ENCODE measurements around the gene WSB2. TPM values are rescaled to one million over a fixed set of nuclear protein-coding genes. Genes with fewer than 3 reads are reported as not detected.
A peak's percentile ranks its signal among the peaks of the same experiment; 100 is the strongest.

Gene WSB2
- total and polyA plus RNA-seq, 12 donors = 50.0 to 201 (median 106) TPM

- TF ChIP-seq, protein P1, sequence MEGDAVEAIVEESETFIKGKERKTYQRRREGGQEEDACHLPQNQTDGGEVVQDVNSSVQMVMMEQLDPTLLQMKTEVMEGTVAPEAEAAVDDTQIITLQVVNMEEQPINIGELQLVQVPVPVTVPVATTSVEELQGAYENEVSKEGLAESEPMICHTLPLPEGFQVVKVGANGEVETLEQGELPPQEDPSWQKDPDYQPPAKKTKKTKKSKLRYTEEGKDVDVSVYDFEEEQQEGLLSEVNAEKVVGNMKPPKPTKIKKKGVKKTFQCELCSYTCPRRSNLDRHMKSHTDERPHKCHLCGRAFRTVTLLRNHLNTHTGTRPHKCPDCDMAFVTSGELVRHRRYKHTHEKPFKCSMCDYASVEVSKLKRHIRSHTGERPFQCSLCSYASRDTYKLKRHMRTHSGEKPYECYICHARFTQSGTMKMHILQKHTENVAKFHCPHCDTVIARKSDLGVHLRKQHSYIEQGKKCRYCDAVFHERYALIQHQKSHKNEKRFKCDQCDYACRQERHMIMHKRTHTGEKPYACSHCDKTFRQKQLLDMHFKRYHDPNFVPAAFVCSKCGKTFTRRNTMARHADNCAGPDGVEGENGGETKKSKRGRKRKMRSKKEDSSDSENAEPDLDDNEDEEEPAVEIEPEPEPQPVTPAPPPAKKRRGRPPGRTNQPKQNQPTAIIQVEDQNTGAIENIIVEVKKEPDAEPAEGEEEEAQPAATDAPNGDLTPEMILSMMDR (IDR thresholded peaks at IDR 0.05) = no peak
- TF ChIP-seq POLR2A (IDR thresholded peaks at IDR 0.05) = no peak
- H3K27me3 ChIP-seq = no peaks in the 10 kb centered on the region
- H3K27ac ChIP-seq = no peak overlapping the region
- H3K4me3 ChIP-seq = no peak overlapping the region
- H3K36me3 ChIP-seq (replicated peaks in 1 of 2) = peaks cover 0 to 12% of the 10 kb centered on the region in 2 donors
- intact Hi-C loops (cut with DNase I) = no loop called here
- peaks cover 5 to 17% of the 10 kb centered on the region in 2 donors for H3K4me1 ChIP-seq (replicated peaks in 1 of 2)
- 79 to 88% (median 85%) methylated on average over 1 of the region's 1 CpG for WGBS, 4 donors
- H3K9me3 ChIP-seq (replicated peaks in 1 of 3) = no peaks in the 10 kb centered on the region
- no peak for DNase-seq
These were observed 40.9 kb downstream of the WSB2 start for GRCh38 chr12:118020036-118020435.

- Histone ChIP-seq H3K36me3 (replicated peaks in 1 of 2) (peaks cover 0 to 12% of the 10 kb centered on the region in 2 donors), H3K9me3 (replicated peaks in 1 of 3) (no peaks in the 10 kb centered on the region), H3K27me3 (no peaks in the 10 kb centered on the region), H3K4me1 (replicated peaks in 1 of 2) (peaks cover 5 to 17% of the 10 kb centered on the region in 2 donors), H3K27ac (no peak overlapping the region), H3K4me3 (no peak overlapping the region)
- no peak for TF ChIP-seq POLR2A (IDR thresholded peaks at IDR 0.05)
- TF ChIP-seq, protein P1 (IDR thresholded peaks at IDR 0.05) = no peak
- no peak for DNase-seq
- intact Hi-C loops (cut with DNase I) = loop anchor here in 1 of 2 donors (10.0 kb wide), 1 partner anchor 143 kb away; no protein-coding TSS in a partner anchor
These were observed 43.1 kb downstream of the WSB2 start for GRCh38 chr12:118017926-118018325.

- TF ChIP-seq, protein P1 (IDR thresholded peaks at IDR 0.05) = no peak
- TF ChIP-seq POLR2A (IDR thresholded peaks at IDR 0.05) = peak in 1 of 2 donors; percentile 65
- H3K36me3 ChIP-seq (replicated peaks in 1 of 2) = peaks cover 0 to 12% of the 10 kb centered on the region in 2 donors
- H3K4me1 ChIP-seq (replicated peaks in 1 of 2) = peaks cover 5 to 17% of the 10 kb centered on the region in 2 donors
- no peaks in the 10 kb centered on the region for H3K27me3 ChIP-seq
- 0% methylated on average over 9 to 61 of the region's 61 CpGs for WGBS, 4 donors
- peak within 1 kb of the TSS in 2 of 5 donors; percentile 13 to 38 for H3K27ac ChIP-seq
- DNase-seq = peak; percentile 97 to 99 (median 99)
- intact Hi-C loops (cut with DNase I) = loop anchor here in 1 of 2 donors (10.0 kb wide), 1 partner anchor 142 kb away; no protein-coding TSS in a partner anchor
- peak within 1 kb of the TSS in 3 of 4 donors; percentile 1 to 84 (median 64) for H3K4me3 ChIP-seq
- no peaks in the 10 kb centered on the region for H3K9me3 ChIP-seq (replicated peaks in 1 of 3)
These were observed 44.3 kb downstream of the WSB2 start, which contains the start of gene RFC5 for GRCh38 chr12:118016424-118017264. TSS of gene RFC5 (plus strand) at chr12:118016703. CDS start at chr12:118016828, 125 bp downstream.

DNA sequence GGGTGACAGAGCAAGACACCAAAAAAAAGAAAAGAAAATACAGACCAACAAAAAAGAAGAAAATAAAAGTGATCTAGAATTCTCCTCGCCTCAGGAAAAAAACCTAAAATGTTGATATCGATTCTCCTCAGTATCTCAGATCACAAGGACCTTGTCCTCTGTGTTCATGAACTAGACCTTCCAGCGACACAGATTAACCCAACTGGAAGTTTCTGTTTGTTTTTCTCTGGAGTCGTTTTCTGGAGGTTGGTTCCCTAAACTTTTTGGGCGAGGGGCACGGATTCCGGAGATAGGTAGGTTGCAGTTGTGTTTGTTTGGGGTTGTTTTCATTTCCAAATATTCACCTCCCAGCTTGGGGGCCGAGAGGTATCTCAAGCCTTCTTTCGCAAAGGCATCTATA lies 45.0 kb downstream of the WSB2 start:
- DNase-seq = peak in 1 of 7 donors; percentile 15
- H3K27me3 ChIP-seq = no peaks in the 10 kb centered on the region
- peak overlapping the region in 1 of 5 donors; percentile 27 for H3K27ac ChIP-seq
- peaks cover 5 to 17% of the 10 kb centered on the region in 2 donors for H3K4me1 ChIP-seq (replicated peaks in 1 of 2)
- no peaks in the 10 kb centered on the region for H3K9me3 ChIP-seq (replicated peaks in 1 of 3)
- WGBS, 4 donors = 15 to 19% (median 18%) methylated on average over 9 of the region's 9 CpGs
- peaks cover 0 to 12% of the 10 kb centered on the region in 2 donors for H3K36me3 ChIP-seq (replicated peaks in 1 of 2)
- intact Hi-C loops (cut with DNase I) = loop anchor here in 1 of 2 donors (10.0 kb wide), 1 partner anchor 141 kb away; no protein-coding TSS in a partner anchor
- peak overlapping the region in 2 of 4 donors; percentile 64 to 84 for H3K4me3 ChIP-seq
- TF ChIP-seq, protein P1 (IDR thresholded peaks at IDR 0.05) = no peak
- TF ChIP-seq POLR2A (IDR thresholded peaks at IDR 0.05) = no peak
